GM13977 (cell line): ENCODE measurements around the gene COMMD3.
A peak's percentile ranks its signal among the peaks of the same experiment; 100 is the strongest.

Source experiments
- DNase-seq: peaks from one replicate; pipeline ENCODE4 v3.0.0; 2012; ENCODE audit warnings: low spot score
- CTCF ChIP-seq: IDR thresholded peaks from 2 replicates; pipeline ENCODE4 v1.5.1; 2012; ENCODE audit warnings: mild to moderate bottlenecking, control low read depth; ENCODE audit not compliant: insufficient read depth; ENCODE audit errors: extremely low read depth, missing control alignments
- in situ Hi-C: fragments of 300-500 bp; cut with MboI; formaldehyde crosslinking; loops from one replicate; pipeline ENCODE4 v1.12.0; 2022; ENCODE audit warnings: low sequenced_read_pairs, low pct_unique_long_range_greater_than_20kb, mixed read lengths, inconsistent platforms; ENCODE audit not compliant: unreplicated experiment

The COMMD3 gene

GRCh38 chr10:22317771-22318565, 1.8 kb downstream of the COMMD3 start:
- TF ChIP-seq CTCF: no peak
- in situ Hi-C loops: loop anchor here (25.0 kb wide), 1 partner anchor 669 kb away; no protein-coding TSS in a partner anchor
- DNase-seq: peak; percentile 43

GRCh38 chr10:22318772-22319171, 2.6 kb downstream of the COMMD3 start:
- in situ Hi-C loops: loop anchor here (25.0 kb wide), 1 partner anchor 669 kb away; no protein-coding TSS in a partner anchor
- no peak for TF ChIP-seq CTCF
- DNase-seq: no peak

- no peak for DNase-seq
- in situ Hi-C loops: loop anchor here (25.0 kb wide), 1 partner anchor 668 kb away; no protein-coding TSS in a partner anchor
- no peak for TF ChIP-seq CTCF
These were observed 3.4 kb downstream of the COMMD3 start for GRCh38 chr10:22319547-22319979.

- in situ Hi-C loops: loop anchor here (10.0 to 25.0 kb wide), 2 partner anchors 315 to 667 kb away; partner anchors contain the start of gene DNAJC1
- TF ChIP-seq CTCF: no peak
- peak; percentile 34 for DNase-seq
These were observed 3.9 kb downstream of the COMMD3 start for GRCh38 chr10:22319980-22320558.

GRCh38 chr10:22320591-22321155, 4.5 kb downstream of the COMMD3 start, which contains the start of gene BMI1:
Gene BMI1 (plus strand): TSS chr10:22321099. CDS start chr10:22326450, 5,351 bp downstream.
- TF ChIP-seq CTCF: peak; percentile 7
- in situ Hi-C loops: loop anchor here (10.0 to 25.0 kb wide), 2 partner anchors 316 to 667 kb away; partner anchors contain the start of gene DNAJC1
- DNase-seq: peak; percentile 84

GRCh38 chr10:22321156-22321923, 5.2 kb downstream of the COMMD3 start:
- DNase-seq: peak; percentile 76
- TF ChIP-seq CTCF: no peak
- in situ Hi-C loops: loop anchor here (10.0 to 25.0 kb wide), 2 partner anchors 317 to 666 kb away; partner anchors contain the start of gene DNAJC1
